Amygdala (tissue), 56 donors: ENCODE results near the gene ESPL1.
A peak's percentile ranks its signal among the peaks of the same experiment; 100 is the strongest.

Source experiments
- DNase-seq, 56 donors: peaks; one replicate each; lab custom pipeline; 2025; lab: John Stamatoyannopoulos, UW

Gene ESPL1

GRCh38 chr12:53254816-53255545 is 13.1 kb upstream of the ESPL1 start:
- no peak for DNase-seq

GRCh38 chr12:53255996-53256395 is 12.1 kb upstream of the ESPL1 start:
- DNase-seq, result no peak

GRCh38 chr12:53258541-53259539 is 9.3 kb upstream of the ESPL1 start:
- no peak for DNase-seq

GRCh38 chr12:53259891-53260290 is 8.2 kb upstream of the ESPL1 start:
- DNase-seq, result no peak

DNA sequence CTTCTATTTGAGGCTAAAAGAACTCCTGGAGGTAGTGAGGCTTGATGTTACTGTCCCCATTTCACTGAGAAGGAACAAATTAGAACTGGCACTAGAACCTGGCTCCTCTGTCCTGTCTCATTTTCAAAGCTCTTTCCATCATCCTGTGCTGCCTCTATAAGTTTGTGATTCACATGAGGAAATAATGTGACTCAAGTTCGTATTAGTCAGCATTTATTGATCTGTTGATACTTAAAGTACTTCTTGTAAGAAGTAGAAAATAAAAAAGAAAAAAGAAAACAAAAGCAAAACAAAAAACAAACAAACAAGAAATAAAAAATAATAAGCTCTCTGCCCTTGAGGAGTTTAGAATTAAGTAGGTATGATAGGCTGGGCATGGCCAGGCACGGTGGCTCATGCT is 2.3 kb upstream of the ESPL1 start:
- DNase-seq, result no peak

GRCh38 chr12:53267306-53267998 is 647 bp upstream of the ESPL1 start:
- DNase-seq, result no peak

DNA sequence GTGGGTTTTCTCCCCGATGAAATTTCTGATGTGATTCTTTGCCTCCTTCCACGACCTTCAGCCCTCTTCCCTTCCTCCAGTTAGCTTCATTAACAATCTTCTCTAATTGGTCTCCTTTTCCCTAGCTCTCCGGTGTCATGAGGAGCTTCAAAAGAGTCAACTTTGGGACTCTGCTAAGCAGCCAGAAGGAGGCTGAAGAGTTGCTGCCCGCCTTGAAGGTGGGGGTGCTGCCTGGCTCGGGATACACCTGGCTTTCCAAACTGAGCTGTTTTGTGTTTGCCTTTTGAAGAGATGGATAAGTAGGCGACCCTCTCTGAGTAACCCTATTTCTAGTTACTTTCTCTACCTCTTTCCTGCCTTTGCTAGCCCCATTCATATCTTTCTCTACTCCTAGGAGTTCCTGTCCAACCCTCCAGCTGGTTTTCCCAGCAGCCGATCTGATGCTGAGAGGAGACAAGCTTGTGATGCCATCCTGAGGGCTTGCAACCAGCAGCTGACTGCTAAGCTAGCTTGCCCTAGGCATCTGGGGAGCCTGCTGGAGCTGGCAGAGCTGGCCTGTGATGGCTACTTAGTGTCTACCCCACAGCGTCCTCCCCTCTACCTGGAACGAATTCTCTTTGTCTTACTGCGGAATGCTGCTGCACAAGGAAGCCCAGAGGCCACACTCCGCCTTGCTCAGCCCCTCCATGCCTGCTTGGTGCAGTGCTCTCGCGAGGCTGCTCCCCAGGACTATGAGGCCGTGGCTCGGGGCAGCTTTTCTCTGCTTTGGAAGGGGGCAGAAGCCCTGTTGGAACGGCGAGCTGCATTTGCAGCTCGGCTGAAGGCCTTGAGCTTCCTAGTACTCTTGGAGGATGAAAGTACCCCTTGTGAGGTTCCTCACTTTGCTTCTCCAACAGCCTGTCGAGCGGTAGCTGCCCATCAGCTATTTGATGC is 797 bp downstream of the ESPL1 start:
- DNase-seq, result no peak

DNA sequence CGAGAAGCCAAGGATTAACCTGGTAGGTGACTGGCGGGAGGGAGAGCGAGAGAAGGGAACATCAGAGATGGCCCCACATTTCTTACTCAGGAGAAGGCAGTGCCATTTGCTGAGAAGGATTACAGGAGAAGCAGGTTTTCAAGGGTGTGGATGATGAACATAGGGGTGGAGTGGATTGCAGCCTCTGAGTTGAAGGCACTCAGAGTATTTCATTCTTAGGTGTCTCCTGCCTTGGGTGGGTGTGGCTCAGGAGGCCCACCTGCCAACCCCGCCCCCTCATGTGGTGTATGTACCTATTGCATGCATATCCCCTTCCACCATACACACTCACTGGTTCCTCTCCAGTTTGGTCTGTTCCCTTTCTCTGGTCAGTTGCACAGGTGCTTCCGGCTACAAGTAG is 6.3 kb downstream of the ESPL1 start:
- no peak for DNase-seq

- no peak for DNase-seq
Measured at GRCh38 chr12:53276511-53276910, 8.4 kb downstream of the ESPL1 start.

- DNase-seq, result no peak
Measured at GRCh38 chr12:53277981-53278380, 9.9 kb downstream of the ESPL1 start.

DNA sequence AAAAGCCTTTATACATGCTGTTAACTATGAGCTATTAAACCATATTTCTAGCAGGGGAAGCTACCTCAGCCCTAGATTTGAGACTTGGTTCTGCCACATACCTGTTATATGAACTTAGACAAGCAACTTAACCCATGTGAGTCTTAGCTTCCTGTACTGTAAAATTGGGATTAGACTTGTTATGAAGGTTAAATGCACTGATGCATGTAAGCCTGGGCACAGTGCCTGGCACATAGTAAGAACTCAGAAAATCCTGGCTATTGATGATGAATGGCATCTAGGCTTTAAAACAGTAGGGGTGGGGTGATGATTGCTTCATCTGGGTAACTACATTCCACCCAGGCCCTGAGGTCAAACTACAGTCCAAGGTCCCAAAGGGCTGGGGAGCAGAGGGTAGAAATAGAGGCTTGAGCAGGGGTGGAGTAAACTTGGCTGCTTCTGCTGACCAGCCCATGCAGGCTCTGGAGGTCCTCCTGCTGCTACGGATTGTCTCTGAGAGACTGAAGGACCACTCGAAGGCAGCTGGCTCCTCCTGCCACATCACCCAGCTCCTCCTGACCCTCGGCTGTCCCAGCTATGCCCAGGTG is 11.3 kb downstream of the ESPL1 start:
- DNase-seq, result no peak

DNA sequence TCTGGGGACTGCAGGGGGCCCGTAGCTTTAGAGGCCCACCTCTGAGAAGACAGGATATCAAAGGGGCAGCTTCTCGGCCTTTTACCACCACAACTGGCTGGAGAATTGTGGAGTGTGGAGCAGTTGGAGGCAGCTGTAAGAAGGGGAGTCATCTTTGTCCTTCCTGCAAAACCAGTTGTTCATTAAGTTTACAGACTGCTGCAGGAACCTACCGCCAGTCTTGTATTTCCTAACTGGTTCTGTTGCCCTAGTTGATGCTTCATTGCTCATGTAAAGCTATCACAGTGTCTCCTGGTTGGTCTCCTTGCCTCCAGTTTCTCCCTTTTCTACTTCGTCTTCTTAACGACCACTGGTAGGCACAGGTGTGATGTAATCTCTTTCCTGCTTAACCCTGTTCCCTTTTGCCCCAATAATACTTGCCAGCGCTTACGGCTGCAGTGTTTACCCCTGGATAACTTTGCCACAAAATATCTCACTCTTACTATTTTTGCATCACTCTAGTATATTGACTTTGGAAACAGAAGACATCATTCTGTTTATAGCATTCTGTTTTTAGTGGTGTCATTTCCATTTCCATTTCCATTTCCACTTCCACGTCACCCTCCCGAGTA is 11.9 kb downstream of the ESPL1 start:
- DNase-seq, result no peak

DNA sequence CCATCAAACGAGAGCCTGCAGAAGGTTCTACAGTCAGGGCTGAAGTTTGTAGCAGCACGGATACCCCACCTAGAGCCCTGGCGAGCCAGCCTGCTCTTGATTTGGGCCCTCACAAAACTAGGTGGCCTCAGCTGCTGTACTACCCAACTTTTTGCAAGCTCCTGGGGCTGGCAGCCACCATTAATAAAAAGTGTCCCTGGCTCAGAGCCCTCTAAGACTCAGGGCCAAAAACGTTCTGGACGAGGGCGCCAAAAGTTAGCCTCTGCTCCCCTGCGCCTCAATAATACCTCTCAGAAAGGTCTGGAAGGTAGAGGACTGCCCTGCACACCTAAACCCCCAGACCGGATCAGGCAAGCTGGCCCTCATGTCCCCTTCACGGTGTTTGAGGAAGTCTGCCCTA is 18.3 kb downstream of the ESPL1 start:
- DNase-seq, result no peak

- DNase-seq, result peak in 30 of 56 donors; percentile 2 to 80 (median 20)
Measured at GRCh38 chr12:53287741-53288216, 19.7 kb downstream of the ESPL1 start.

DNA sequence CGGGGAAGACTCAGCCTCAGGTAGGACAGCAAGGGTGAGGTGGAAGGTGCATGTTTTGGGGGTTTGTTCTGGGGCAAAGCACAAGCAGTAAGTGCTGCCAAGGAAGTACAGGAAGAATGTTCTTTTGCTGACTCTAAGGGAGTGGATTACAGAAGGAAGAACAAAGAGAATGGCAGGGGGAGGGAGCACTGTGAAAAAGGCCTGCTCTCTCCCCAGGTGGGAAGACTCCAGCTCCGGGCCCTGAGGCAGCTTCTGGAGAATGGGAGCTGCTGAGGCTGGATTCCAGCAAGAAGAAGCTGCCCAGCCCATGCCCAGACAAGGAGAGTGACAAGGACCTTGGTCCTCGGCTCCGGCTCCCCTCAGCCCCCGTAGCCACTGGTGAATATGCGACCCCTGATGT is 20.2 kb downstream of the ESPL1 start:
- DNase-seq, result no peak

GRCh38 chr12:53289891-53290290 is 21.8 kb downstream of the ESPL1 start:
- no peak for DNase-seq

DNA sequence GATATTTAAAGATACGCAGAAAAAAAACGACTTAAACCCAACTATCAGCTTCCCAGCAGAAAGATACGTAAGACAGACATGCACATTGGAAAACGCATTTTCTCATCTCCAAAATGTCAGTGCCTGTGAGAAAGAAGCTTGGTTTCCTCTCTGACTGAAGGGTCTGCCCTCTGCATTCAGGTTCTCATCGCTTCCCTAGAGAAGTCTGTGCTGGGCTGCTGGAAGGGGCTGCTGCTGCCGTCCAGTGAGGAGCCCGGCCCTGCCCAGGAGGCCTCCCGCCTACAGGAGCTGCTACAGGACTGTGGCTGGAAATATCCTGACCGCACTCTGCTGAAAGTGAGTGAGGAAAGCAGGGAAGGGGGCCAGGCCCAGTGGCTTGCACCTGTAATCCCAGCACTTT is 22.6 kb downstream of the ESPL1 start:
- DNase-seq, result peak in 1 of 56 donors; percentile 7

DNA sequence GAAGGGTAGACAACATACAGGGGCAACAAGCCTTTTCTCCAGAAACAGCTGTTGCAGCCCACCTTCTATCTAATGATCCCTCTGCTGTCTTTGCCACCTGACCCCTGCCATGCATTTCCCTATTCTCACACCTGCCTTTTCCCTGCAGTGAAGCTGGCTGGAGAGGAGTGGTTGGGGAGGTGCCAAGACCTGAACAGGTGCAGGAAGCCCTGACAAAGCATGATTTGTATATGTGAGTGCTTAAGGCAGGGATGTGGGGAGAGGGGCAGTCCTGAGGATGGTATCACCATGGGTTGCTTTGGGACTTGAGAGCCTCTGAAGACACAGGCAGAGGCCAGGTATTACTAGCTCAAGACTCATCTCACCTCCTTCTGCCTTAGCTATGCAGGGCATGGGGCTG is 24.3 kb downstream of the ESPL1 start:
- no peak for DNase-seq
